Peyer's patch (tissue), 4 donors: ENCODE results near the gene SEMA3F.

ENCODE experiments used
- CTCF ChIP-seq, 6 experiments: fragments of 450-650 bp in 4 of 6; fragments of 200-600 bp in 2 of 6; sonication (generic) in 1 of 6; IDR thresholded peaks; one replicate each; pipeline ENCODE4 v1.5.1; 2017 to 2019; ENCODE audit warnings: antibody characterized with exemption in 6 of 6, mild to moderate bottlenecking in 3 of 6, moderate library complexity in 1 of 6
- POLR2A ChIP-seq, 2 donors: fragments of 450-650 bp; IDR thresholded peaks; one replicate each; pipeline ENCODE4 v1.5.1; 2017; ENCODE audit warnings: antibody characterized with exemption in 2 of 2, mild to moderate bottlenecking in 2 of 2, moderate library complexity in 2 of 2

GRCh38 chr3:50210176-50210509 lies 55.0 kb downstream of the SEMA3F start:
- TF ChIP-seq POLR2A (IDR thresholded peaks at IDR 0.05) (no peak), CTCF (IDR thresholded peaks at IDR 0.05) (no peak)
